IMR-90 (cell line): ENCODE measurements around the gene ITPRID1. TPM values are rescaled to one million over a fixed set of nuclear protein-coding genes. Genes with fewer than 3 reads are reported as not detected.

Experiments
- ATAC-seq: fragments of 200-7000 bp; cut with Tn5 transposase; 2 replicates; pipeline ENCODE4 v1.9.1; 2020; ENCODE audit warnings: low read depth, mild to moderate bottlenecking, moderate library complexity
- BruUV-seq: library from RNA; stranded (reverse); fragments of 400-500 nt; replicated peaks from 2 replicates; lab custom pipeline; 2021; lab: Mats Ljungman, UMichigan
- CTCF ChIA-PET: fragments of 300-600 bp; formaldehyde crosslinking; extraction: SDS; loops from one replicate; lab custom pipeline; 2021; ENCODE audit warnings: antibody characterized with exemption; lab: Yijun Ruan, JAX
- POLR2A ChIA-PET: fragments of 300-600 bp; sonication (Branson Sonifier 250); formaldehyde crosslinking; loops from one replicate; lab custom pipeline; 2022; ENCODE audit warnings: antibody characterized with exemption; ENCODE audit not compliant: unreplicated experiment; lab: Charles Lee
- DNase-seq: peaks from one replicate; pipeline ENCODE4 v3.0.0; 2013
- H2AFZ ChIP-seq: replicated peaks from 2 replicates; pipeline ENCODE3; 2013; ENCODE audit warnings: low read length, mild to moderate bottlenecking; ENCODE audit not compliant: poor library complexity
- H2AK5ac ChIP-seq: 2 replicates; pipeline ENCODE4 v1.6.1; 2013; ENCODE audit warnings: low read depth, low read length, inconsistent platforms
- H2AK9ac ChIP-seq: replicated peaks from 2 replicates; pipeline ENCODE3; 2013; ENCODE audit warnings: mild to moderate bottlenecking, low read depth, low read length, moderate library complexity; ENCODE audit not compliant: poor library complexity
- H2BK120ac ChIP-seq: 2 replicates; pipeline ENCODE4 v1.6.1; 2013; ENCODE audit warnings: low read depth, low read length, inconsistent platforms
- H2BK15ac ChIP-seq: 3 replicates; pipeline ENCODE4 v1.6.1; 2013; ENCODE audit warnings: low read depth, low read length, inconsistent platforms
- H2BK20ac ChIP-seq: 2 replicates; pipeline ENCODE4 v1.6.1; 2013; ENCODE audit warnings: low read depth, mild to moderate bottlenecking, inconsistent platforms, low read length, moderate library complexity
- H2BK5ac ChIP-seq: 2 replicates; pipeline ENCODE4 v1.6.1; 2013; ENCODE audit warnings: mild to moderate bottlenecking, low read depth, low read length, inconsistent platforms; ENCODE audit not compliant: poor library complexity, severe bottlenecking
- H3K14ac ChIP-seq: replicated peaks from 2 replicates; pipeline ENCODE4 v1.6.1; 2013; ENCODE audit warnings: low read depth, low read length, inconsistent platforms
- H3K18ac ChIP-seq: 2 replicates; pipeline ENCODE4 v1.6.1; 2013; ENCODE audit warnings: low read depth, low read length, control low read depth
- H3K23ac ChIP-seq: 2 replicates; pipeline ENCODE4 v1.6.1; 2013; ENCODE audit warnings: low read depth, low read length, inconsistent platforms
- H3K27ac ChIP-seq: 2 replicates; pipeline ENCODE4 v1.5.1; 2013; ENCODE audit warnings: mild to moderate bottlenecking, control low read depth, low read length; ENCODE audit not compliant: insufficient read depth
- H3K27me3 ChIP-seq: 2 replicates; pipeline ENCODE4 v1.6.1; 2013; ENCODE audit warnings: low read length; ENCODE audit not compliant: control insufficient read depth, insufficient read depth
- H3K36me3 ChIP-seq: 2 replicates; pipeline ENCODE4 v1.6.1; 2013; ENCODE audit warnings: low read length, mixed read lengths; ENCODE audit not compliant: control insufficient read depth, insufficient read depth
- H3K4ac ChIP-seq: 2 replicates; pipeline ENCODE4 v1.6.1; 2013; ENCODE audit warnings: low read depth, low read length, inconsistent platforms
- H3K4me1 ChIP-seq: 2 replicates; pipeline ENCODE4 v1.6.1; 2013; ENCODE audit warnings: low read length, mixed read lengths; ENCODE audit not compliant: control insufficient read depth, insufficient read depth
- H3K4me2 ChIP-seq: 2 replicates; pipeline ENCODE4 v1.6.1; 2013; ENCODE audit warnings: low read depth, mild to moderate bottlenecking, control low read depth, low read length, moderate library complexity
- H3K4me3 ChIP-seq: 2 replicates; pipeline ENCODE4 v1.5.1; 2013; ENCODE audit warnings: low read depth, mild to moderate bottlenecking, control low read depth, low read length, moderate library complexity; ENCODE audit not compliant: insufficient read depth
- H3K56ac ChIP-seq: 2 replicates; pipeline ENCODE4 v1.6.1; 2013; ENCODE audit warnings: low read length, inconsistent platforms; ENCODE audit not compliant: insufficient read depth; ENCODE audit errors: extremely low read depth
- H3K79me1 ChIP-seq, 2 experiments: 2 replicates each; pipeline ENCODE4 v1.6.1; 2013; ENCODE audit warnings: low read length in 2 of 2, inconsistent platforms in 1 of 2, low read depth in 1 of 2
- H3K9ac ChIP-seq: 2 replicates; pipeline ENCODE4 v1.6.1; 2013; ENCODE audit warnings: low read depth, low read length, control low read depth
- H3K9me1 ChIP-seq: 2 replicates; pipeline ENCODE4 v1.6.1; 2013; ENCODE audit warnings: low read length, inconsistent platforms; ENCODE audit not compliant: insufficient read depth
- H3K9me3 ChIP-seq: 2 replicates; pipeline ENCODE4 v1.6.1; 2013; ENCODE audit warnings: low read length; ENCODE audit not compliant: control insufficient read depth, insufficient read depth
- H4K20me1 ChIP-seq: 2 replicates; pipeline ENCODE4 v1.6.1; 2013; ENCODE audit warnings: low read length, inconsistent platforms; ENCODE audit not compliant: insufficient read depth
- H4K5ac ChIP-seq: 2 replicates; pipeline ENCODE4 v1.6.1; 2013; ENCODE audit warnings: mild to moderate bottlenecking, low read depth, low read length, control low read depth
- H4K8ac ChIP-seq, 2 experiments: 2 replicates each; pipeline ENCODE4 v1.6.1; 2013; ENCODE audit warnings: low read depth in 2 of 2, low read length in 2 of 2, control low read depth in 1 of 2, inconsistent platforms in 1 of 2
- H4K91ac ChIP-seq: 2 replicates; pipeline ENCODE4 v1.6.1; 2013; ENCODE audit warnings: low read depth, low read length, inconsistent platforms; ENCODE audit not compliant: insufficient read depth
- BHLHE40 ChIP-seq: fragments of 150-350 bp; IDR thresholded peaks from 2 replicates; pipeline ENCODE4 v1.6.1; 2016; ENCODE audit warnings: mild to moderate bottlenecking, low read depth, low read length
- CEBPB ChIP-seq: IDR thresholded peaks from 2 replicates; pipeline ENCODE4 v1.6.1; 2012; ENCODE audit warnings: low read depth, low read length, improper control_type of control experiment
- ELK1 ChIP-seq: fragments of 150-350 bp; IDR thresholded peaks from 2 replicates; pipeline ENCODE4 v1.6.1; 2016; ENCODE audit warnings: low read depth, mild to moderate bottlenecking, low read length, moderate library complexity, borderline replicate concordance
- FOS ChIP-seq: fragments of 150-350 bp; IDR thresholded peaks from 2 replicates; pipeline ENCODE4 v1.6.1; 2016; ENCODE audit warnings: low read depth, low read length
- MAFK ChIP-seq: IDR thresholded peaks from 2 replicates; pipeline ENCODE4 v1.6.1; 2012; ENCODE audit warnings: low read depth, low read length, improper control_type of control experiment
- MXI1 ChIP-seq: IDR thresholded peaks from 2 replicates; pipeline ENCODE4 v1.6.1; 2012; ENCODE audit warnings: low read depth, mild to moderate bottlenecking, low read length, moderate library complexity, borderline replicate concordance
- POLR2A ChIP-seq: IDR thresholded peaks from 2 replicates; pipeline ENCODE4 v1.6.1; 2012; ENCODE audit warnings: mild to moderate bottlenecking, low read depth, low read length
- RAD21 ChIP-seq: IDR thresholded peaks from 2 replicates; pipeline ENCODE4 v1.6.1; 2012; ENCODE audit warnings: low read length, improper control_type of control experiment
- WGBS, 2 experiments: methylation state at CpG; one replicate each; pipeline versions ENCODE4 v1.1.5 to v1.1.7; 2013; ENCODE audit warnings: missing lambda C conversion rate in 2 of 2; ENCODE audit not compliant: insufficient read length in 1 of 2; ENCODE audit errors: extremely low coverage in 2 of 2; 5-methylcytosine and 5-hydroxymethylcytosine counted together
- dilution Hi-C: fragments of 300-500 bp; cut with HindIII; formaldehyde crosslinking; loops from one replicate; pipeline ENCODE4 v1.14.3; 2018; ENCODE audit warnings: low sequenced_read_pairs; ENCODE audit not compliant: unreplicated experiment
- in situ Hi-C: fragments of 300-500 bp; cut with MboI; formaldehyde crosslinking; loops from 3 replicates; pipeline ENCODE4 v1.14.3; 2019; ENCODE audit warnings: low sequenced_read_pairs, inconsistent platforms, mixed read lengths
- intact Hi-C: fragments of 100-400 bp; cut with micrococcal nuclease; formaldehyde crosslinking; loops from 2 replicates; pipeline ENCODE4 v1.10.0; 2022
- polyA plus RNA-seq, 3 experiments: library from polyadenylated mRNA; depleted of rRNA; stranded (reverse); fragments of >200 nt; gene quantifications; 2 replicates each; pipeline ENCODE4 v1.2.3, GENCODE V29; 2012; ENCODE audit warnings: low replicate concordance in 1 of 3
- total RNA-seq: library from RNA; depleted of rRNA; stranded (reverse); fragments of >200 nt; gene quantifications from 2 replicates; pipeline ENCODE4 v1.2.3, GENCODE V29; 2012

The ITPRID1 gene
- total and polyA plus RNA-seq, 2 of the 4 experiments (the other 2 are of a cell fraction) = not detected

- Histone ChIP-seq H3K18ac (no peak overlapping the region), H3K9me3 (no peaks in the 10 kb centered on the region), H3K27me3 (no peaks in the 10 kb centered on the region), H3K9me1 (no peaks in the 10 kb centered on the region), H3K9ac (no peak overlapping the region), H4K8ac (no peak overlapping the region), H4K20me1 (no peaks in the 10 kb centered on the region), H3K4ac (no peak overlapping the region), H2BK15ac (no peak overlapping the region), H2AFZ (no peak overlapping the region), H2BK20ac (no peak overlapping the region), H3K36me3 (no peaks in the 10 kb centered on the region), H2AK5ac (no peak overlapping the region), H3K4me2 (no peak overlapping the region), H3K79me1 (no peaks in the 10 kb centered on the region), H3K14ac (no peak overlapping the region), H3K56ac (no peak overlapping the region), H3K23ac (no peak overlapping the region), H3K4me1 (no peaks in the 10 kb centered on the region), H2BK120ac (no peak overlapping the region), H4K5ac (no peak overlapping the region), H4K91ac (no peak overlapping the region), H3K4me3 (no peak overlapping the region), H3K27ac (no peak overlapping the region), H2AK9ac (no peak overlapping the region), H2BK5ac (no peak overlapping the region)
- no peak for ATAC-seq
- no CpG with 5 or more reads among the region's 1 CpG for WGBS, 2 experiments
- ChIA-PET CTCF (no interaction called here), POLR2A (no interaction called here)
- dilution Hi-C loops (no loop called here), in situ Hi-C loops (no loop called here), intact Hi-C loops (no loop called here)
- DNase-seq = no peak
- TF ChIP-seq MAFK (no peak), MXI1 (no peak), RAD21 (no peak), FOS (no peak), POLR2A (no peak), ELK1 (no peak), BHLHE40 (no peak), CEBPB (no peak)
- no TSS peak for BruUV-seq
These were observed 26.4 kb upstream of the ITPRID1 start for GRCh38 chr7:31487476-31487875.
